ENCODE data around the gene KPNA6.
"Not testable (repeated sequence)": the region's sequence is repeated elsewhere in the genome, so short reads cannot be mapped to it uniquely, and the experiment has no call there.

Gene KPNA6

GRCh38 chr1:32143302-32143695 is 35.4 kb downstream of the KPNA6 start:
- not testable (repeated sequence) for DNase-seq

GRCh38 chr1:32144033-32144432 is 36.2 kb downstream of the KPNA6 start:
- no peak for DNase-seq

GRCh38 chr1:32147799-32148198 is 39.9 kb downstream of the KPNA6 start:
- not testable (repeated sequence) for DNase-seq

GRCh38 chr1:32150847-32151246 is 43.0 kb downstream of the KPNA6 start:
- DNase-seq = no peak

- DNase-seq = no peak
Observed at GRCh38 chr1:32151319-32151787, 43.5 kb downstream of the KPNA6 start.

- no peak for DNase-seq
Observed at GRCh38 chr1:32159189-32159588, 51.3 kb downstream of the KPNA6 start.

- no peak for DNase-seq
Observed at GRCh38 chr1:32163405-32163804, 55.5 kb downstream of the KPNA6 start.

- DNase-seq = not testable (repeated sequence)
Observed at GRCh38 chr1:32165633-32166032, 57.8 kb downstream of the KPNA6 start.

GRCh38 chr1:32170991-32171390 is 63.1 kb downstream of the KPNA6 start:
- DNase-seq = no peak

GRCh38 chr1:32172621-32173245 is 64.9 kb downstream of the KPNA6 start:
- no peak for DNase-seq

GRCh38 chr1:32178380-32179192 is 70.7 kb downstream of the KPNA6 start:
- DNase-seq = no peak

GRCh38 chr1:32179193-32179442 is 71.3 kb downstream of the KPNA6 start:
- DNase-seq = no peak

GRCh38 chr1:32179443-32180185 is 71.8 kb downstream of the KPNA6 start, which contains the start of gene TXLNA:
TSS of gene TXLNA (plus strand) at chr1:32179675. CDS start at chr1:32180346, 671 bp downstream.
- DNase-seq = peak; percentile 95

GRCh38 chr1:32180186-32181060 is 72.6 kb downstream of the KPNA6 start:
- peak; percentile 58 for DNase-seq

- no peak for DNase-seq
Observed at GRCh38 chr1:32181065-32181464, 73.2 kb downstream of the KPNA6 start.

GRCh38 chr1:32181563-32181962 is 73.7 kb downstream of the KPNA6 start:
- no peak for DNase-seq

- no peak for DNase-seq
Observed at GRCh38 chr1:32182060-32182459, 74.2 kb downstream of the KPNA6 start.

GRCh38 chr1:32184650-32185049 is 76.8 kb downstream of the KPNA6 start:
- DNase-seq = no peak

GRCh38 chr1:32186077-32186476 is 78.2 kb downstream of the KPNA6 start:
- no peak for DNase-seq

GRCh38 chr1:32186491-32186890 is 78.6 kb downstream of the KPNA6 start:
- no peak for DNase-seq

GRCh38 chr1:32187850-32188249 is 80.0 kb downstream of the KPNA6 start:
- no peak for DNase-seq

- no peak for DNase-seq
Observed at GRCh38 chr1:32192220-32192948, 84.5 kb downstream of the KPNA6 start.
